Kidney epithelial cell (primary cell): ENCODE data around the gene NFRKB. TPM values are rescaled to one million over a fixed set of nuclear protein-coding genes. Genes with fewer than 3 reads are reported as not detected.
"Not testable (repeated sequence)": the region's sequence is repeated elsewhere in the genome, so short reads cannot be mapped to it uniquely, and the experiment has no call there.

Experiments
- DNase-seq: peaks from one replicate; pipeline ENCODE4 v3.0.0-alpha.2; 2010; ENCODE audit warnings: low read depth
- H3K27me3 ChIP-seq: 2 replicates; pipeline ENCODE4 v1.6.0; 2011; ENCODE audit warnings: low read length; ENCODE audit not compliant: control insufficient read depth, insufficient read depth
- H3K36me3 ChIP-seq: 2 replicates; pipeline ENCODE4 v1.5.1; 2011; ENCODE audit warnings: low read length; ENCODE audit not compliant: control insufficient read depth, insufficient read depth
- H3K4me3 ChIP-seq: 2 replicates; pipeline ENCODE4 v1.5.1; 2011; ENCODE audit warnings: low read depth, mild to moderate bottlenecking, control low read depth, low read length
- CTCF ChIP-seq: IDR thresholded peaks from 2 replicates; pipeline ENCODE4 v1.5.1; 2011; ENCODE audit warnings: mild to moderate bottlenecking, moderate library complexity, low read length, control low read depth, inconsistent platforms; ENCODE audit not compliant: insufficient read depth, poor library complexity, severe bottlenecking
- total RNA-seq: library from RNA; depleted of rRNA; stranded (reverse); fragments of >200 nt; gene quantifications from 2 replicates; pipeline ENCODE4 v1.2.3, GENCODE V29; 2015

Gene NFRKB
- total RNA-seq, 1 donor from 2014 or later, result 30.1 TPM

GRCh38 chr11:129852125-129852740, 43.1 kb downstream of the NFRKB start:
- Histone ChIP-seq H3K4me3 (no peak overlapping the region), H3K27me3 (no peaks in the 10 kb centered on the region), H3K36me3 (no peaks in the 10 kb centered on the region)
- no peak for TF ChIP-seq CTCF
- DNase-seq, result no peak

- H3K27me3 ChIP-seq, result no peaks in the 10 kb centered on the region
- H3K4me3 ChIP-seq, result no peak overlapping the region
- H3K36me3 ChIP-seq, result no peaks in the 10 kb centered on the region
- DNase-seq, result no peak
- no peak for TF ChIP-seq CTCF
Observed at GRCh38 chr11:129849447-129850130, 45.8 kb downstream of the NFRKB start.

- not testable (repeated sequence) for H3K36me3 ChIP-seq, H3K4me3 ChIP-seq
Observed at GRCh38 chr11:129847361-129847760, 48.0 kb downstream of the NFRKB start.

GRCh38 chr11:129846508-129847335, 48.7 kb downstream of the NFRKB start:
- Histone ChIP-seq H3K27me3 (no peaks in the 10 kb centered on the region), H3K4me3 (no peak overlapping the region), H3K36me3 (no peaks in the 10 kb centered on the region)
- no peak for TF ChIP-seq CTCF
- peak; percentile 77 for DNase-seq

More at GRCh38 chr11:129847361-129847760, 48.0 kb downstream of the NFRKB start:
- not testable (repeated sequence) for DNase-seq, H3K27me3 ChIP-seq

Other genes starting within 250 kb of the NFRKB start
- gene TMEM45B, start 79.7 kb downstream of the NFRKB start, total RNA-seq, result 2.3 and 2.8 TPM in 2 replicates
- 7.1 and 9.9 TPM in 2 replicates for gene PRDM10, start 107.3 kb upstream of the NFRKB start, total RNA-seq
- gene APLP2, start 174.3 kb upstream of the NFRKB start, total RNA-seq, result 501 and 586 TPM in 2 replicates